Heart left ventricle (tissue), 13 donors: ENCODE data around the gene IL1RAPL1.

ENCODE experiments used
- CTCF ChIP-seq, 12 donors: fragments of 200-600 bp; sonication (generic) in 4 of 12; IDR thresholded peaks; one replicate each; pipeline versions ENCODE4 v1.5.0 to v1.8.0; 2018 to 2022; ENCODE audit warnings: antibody characterized with exemption in 12 of 12, mild to moderate bottlenecking in 5 of 12
- POLR2A ChIP-seq, 2 donors: fragments of 450-650 bp; IDR thresholded peaks; one replicate each; pipeline ENCODE4 v1.6.1; 2017; ENCODE audit warnings: antibody characterized with exemption in 2 of 2, mild to moderate bottlenecking in 2 of 2, moderate library complexity in 2 of 2
- donor health status: ischemic (EF 13 %, LVEDD 7.1; RV severe dilation, severe dysfunction).
- donor health status: DM: no; HTN: yes; CAD: no.
- donor health status: DM: no; HTN: no; CAD: no.
- donor health status: ischemic (EF 25% LVEDD 6.9; RV normal size, moderate dysfunction).
- donor health status: ischemic (EF 25% LVEDD 5.7; RV mildly dilated, moderate dysfunction).
- donor health status: ischemic (EF 35%, LVEDD 5.7; RV mildly dilated, moderate dysfunction).
- donor health status: nonischemic (EF 11% LVEDD 7.7; RV severe dilation, severe dysfunction).
- donor health status: DM: yes; HTN: yes; CAD: no.
- donor health status: PGD.
- donor health status: ischemic (EF 29% LVEDD 5.4; RV normal size, mild dysfunction).
- donor health status: nonischemic (EF 23%, LVEDD 6.1; RV moderate dilation, normal function).

- TF ChIP-seq CTCF (IDR thresholded peaks at IDR 0.05) = no peak
- TF ChIP-seq POLR2A (IDR thresholded peaks at IDR 0.05) = no peak
Observed at GRCh38 chrX:29653721-29654120, 1066.5 kb downstream of the IL1RAPL1 start.
